SIG-M5 treated with dmso at 0.1 percent for 504 hours (cell line): ENCODE measurements around the gene FADS1.
A peak's percentile ranks its signal among the peaks of the same experiment; 100 is the strongest.

ENCODE experiments used
- DNase-seq: peaks from one replicate; lab custom pipeline; 2025; ENCODE audit not compliant: unreplicated experiment; lab: John Stamatoyannopoulos, UW

The FADS1 gene

DNA sequence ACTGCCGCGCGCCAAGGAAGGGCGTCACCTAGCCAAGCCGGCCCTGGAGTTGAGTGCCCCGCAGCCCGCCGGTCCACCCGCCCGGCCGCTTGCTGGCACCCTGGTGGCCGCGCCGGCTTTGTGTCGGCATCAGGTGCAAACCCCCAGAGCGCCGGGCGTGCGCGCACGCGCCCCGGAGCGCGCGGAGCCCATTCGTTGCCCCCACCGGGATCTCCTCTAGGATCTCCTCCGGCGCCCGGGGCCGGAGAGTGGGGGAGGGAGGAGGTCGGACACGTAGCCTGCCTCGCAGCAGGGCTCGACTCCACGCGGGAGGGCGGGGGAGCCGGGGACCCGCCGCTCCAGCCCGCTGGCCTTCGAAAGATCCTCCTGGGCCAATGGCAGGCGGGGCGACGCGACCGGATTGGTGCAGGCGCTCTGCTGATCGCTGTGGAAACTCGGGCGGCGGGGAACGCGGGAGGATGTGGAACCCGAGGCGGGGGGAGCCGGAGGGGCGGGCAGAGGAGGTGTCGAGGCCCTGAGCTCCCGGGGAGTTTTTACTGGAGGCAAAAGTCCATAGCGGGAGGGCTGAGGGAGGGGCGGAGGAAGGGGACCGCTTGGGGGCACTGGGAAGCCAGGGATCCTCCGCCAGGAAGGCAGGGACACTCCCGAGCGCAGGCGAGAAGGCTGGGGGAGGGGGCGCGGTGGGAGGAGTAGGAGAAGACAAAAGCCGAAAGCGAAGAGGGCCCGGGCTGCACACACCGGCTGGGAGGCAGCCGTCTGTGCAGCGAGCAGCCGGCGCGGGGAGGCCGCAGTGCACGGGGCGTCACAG, 11.0 kb upstream of the FADS1 start, which contains the start of gene FADS2:
TSS of gene FADS2 (plus strand) at position 730 of the 808 bp plus-strand sequence. CDS start 91 bp downstream, outside the sequence.
- peak; percentile 87 for DNase-seq

DNA sequence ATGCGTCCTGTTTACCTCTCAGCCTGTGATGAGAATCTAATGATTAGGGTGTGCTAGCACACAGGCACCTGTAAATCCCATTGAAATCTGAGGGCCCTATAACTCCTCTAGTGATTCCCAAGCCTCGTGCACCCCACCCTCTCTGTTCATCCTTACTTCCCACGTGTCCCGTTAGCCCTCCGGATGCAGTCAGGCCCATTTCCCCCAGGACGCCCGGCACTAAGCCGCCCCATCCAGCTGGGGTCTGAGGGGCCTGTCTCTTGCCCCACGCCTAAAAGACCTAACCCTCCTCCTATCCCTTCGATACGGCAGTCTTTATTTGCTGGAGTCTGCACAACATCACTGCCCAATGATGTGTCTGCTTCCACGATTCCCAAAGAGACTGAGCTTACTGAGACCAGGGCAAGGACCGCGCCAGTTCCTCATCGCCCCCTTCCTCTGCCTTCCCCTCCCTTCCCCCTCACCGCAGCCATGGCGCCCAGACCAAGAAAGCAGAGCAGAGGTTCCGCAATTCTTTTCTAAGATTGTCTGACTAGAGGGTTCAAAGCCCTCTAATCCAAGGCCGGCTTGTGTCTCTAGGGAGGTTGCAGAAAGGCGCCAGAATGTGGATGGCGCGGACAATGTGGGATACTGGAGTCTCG, 10.2 kb upstream of the FADS1 start:
- peak; percentile 47 for DNase-seq

DNA sequence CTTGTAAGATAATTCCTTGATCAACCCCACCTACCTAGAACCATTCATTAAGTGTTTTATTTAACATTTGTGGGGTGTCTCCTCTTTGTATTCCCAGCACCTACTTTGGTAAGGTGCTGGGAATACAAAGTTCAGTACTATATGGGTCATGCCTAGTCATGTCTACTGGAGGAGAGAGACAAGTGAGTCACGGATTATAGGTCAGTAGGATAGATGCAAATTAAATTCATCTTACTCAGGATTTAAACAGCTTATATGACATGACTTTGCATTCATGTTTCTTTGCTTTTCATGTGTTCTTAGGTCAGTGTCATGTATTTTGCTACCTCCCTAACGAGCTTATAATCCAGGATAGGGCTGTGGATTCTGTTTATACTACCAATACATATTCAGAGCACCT, 3.4 kb upstream of the FADS1 start:
- no peak for DNase-seq

GRCh38 chr11:61817471-61818202, 834 bp upstream of the FADS1 start:
- DNase-seq = no peak

GRCh38 chr11:61815790-61816735, 740 bp downstream of the FADS1 start:
- peak; percentile 48 for DNase-seq

- DNase-seq = peak; percentile 65
These were observed 1.6 kb downstream of the FADS1 start for GRCh38 chr11:61814958-61815789.

GRCh38 chr11:61814247-61814957, 2.4 kb downstream of the FADS1 start:
- no peak for DNase-seq

DNA sequence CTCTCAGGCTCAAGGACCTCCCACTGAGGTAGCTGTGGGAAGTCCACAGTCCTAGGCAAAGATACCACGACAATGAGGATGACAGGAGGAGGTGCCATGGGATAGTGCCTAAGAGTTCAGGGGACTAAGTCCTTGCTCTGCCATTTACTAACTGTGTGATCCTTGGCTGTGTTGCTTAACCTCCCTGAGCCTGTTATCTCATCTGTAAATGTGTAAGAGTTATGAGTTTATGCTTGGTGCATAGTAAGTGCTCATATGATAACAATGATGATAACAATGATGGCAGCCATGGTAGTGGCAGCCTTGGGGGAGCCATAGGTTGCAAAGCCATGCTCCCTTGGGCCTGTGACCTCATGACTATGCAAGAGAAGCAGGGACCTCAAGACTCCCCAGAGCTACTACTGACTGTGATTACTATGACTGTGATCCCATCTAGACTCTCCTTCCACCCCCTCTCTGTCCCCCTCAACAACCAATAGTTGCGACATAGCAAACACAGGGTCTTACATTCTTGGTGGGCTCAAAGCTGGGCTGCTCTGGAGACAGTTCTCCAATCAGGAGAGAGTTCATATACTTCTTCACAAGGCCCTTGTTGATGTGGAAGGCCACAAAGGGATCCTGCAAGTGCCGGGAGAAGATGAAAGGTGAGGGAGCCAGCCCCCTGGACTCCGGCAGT, 3.9 kb downstream of the FADS1 start:
- no peak for DNase-seq

- DNase-seq = no peak
These were observed 5.0 kb downstream of the FADS1 start for GRCh38 chr11:61811831-61812230.

DNA sequence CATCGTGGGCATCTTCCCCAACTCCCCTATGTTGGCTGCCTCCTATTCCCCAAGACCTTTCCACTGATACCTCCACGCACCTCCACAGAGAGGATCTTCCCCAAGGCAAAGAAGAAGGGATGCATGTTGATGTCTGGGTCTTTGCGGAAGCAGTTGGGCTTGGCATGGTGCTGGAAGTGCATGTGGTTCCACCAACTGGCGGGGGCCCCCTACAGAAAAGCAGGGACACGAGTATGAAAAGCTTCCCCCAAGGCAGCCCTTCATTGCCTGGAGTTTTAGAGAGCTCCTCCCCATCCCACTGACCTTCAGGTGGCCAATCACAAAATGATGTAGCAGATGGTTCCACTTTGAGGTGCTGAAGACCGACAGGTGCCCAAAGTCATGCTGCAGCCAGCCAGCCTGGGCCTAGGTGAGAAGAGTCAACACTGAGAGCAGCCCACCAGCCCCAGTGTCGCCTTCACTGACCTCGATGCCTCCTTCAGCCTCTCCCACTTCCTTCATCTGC, 6.1 kb downstream of the FADS1 start:
- no peak for DNase-seq

DNA sequence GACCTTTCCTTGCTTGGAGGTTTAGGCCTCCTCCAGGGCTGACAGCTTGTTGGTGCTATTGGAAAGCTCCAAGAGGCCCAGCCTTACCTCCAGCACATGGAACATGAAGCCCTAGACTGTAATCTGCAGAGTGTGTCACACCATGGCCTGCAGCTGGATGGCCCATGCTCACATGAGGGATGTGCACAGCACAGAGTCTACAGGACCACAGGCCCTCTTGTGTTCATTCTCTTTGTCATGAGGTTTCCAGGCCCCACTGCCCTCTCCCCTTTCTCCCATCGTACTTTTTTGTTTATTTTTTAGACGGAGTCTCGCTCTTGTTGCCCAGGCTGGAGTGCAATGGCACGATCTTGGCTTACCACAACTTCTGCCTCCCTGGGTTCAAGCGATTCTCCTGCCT, 10.0 kb downstream of the FADS1 start:
- no peak for DNase-seq

DNA sequence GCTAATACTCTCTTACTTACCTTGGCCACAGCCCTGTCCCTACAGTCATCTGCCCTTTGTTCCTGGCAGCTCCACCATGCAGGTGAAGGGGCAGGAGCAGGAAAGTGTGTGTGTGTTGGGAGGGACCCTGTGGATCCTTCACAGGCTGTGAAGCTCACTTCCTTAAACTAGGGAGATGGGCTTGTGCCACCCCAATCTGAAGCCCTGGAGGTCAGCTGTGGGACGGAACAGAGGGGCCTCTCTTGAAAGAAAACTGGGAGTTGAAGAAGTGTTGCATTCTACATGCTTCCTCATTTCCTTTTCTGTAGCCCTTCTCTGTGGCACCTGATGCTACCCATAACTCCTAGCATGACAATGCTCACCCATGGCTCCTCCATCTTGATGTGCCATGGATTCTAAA, 11.7 kb downstream of the FADS1 start:
- peak; percentile 51 for DNase-seq

- DNase-seq = no peak
These were observed 12.7 kb downstream of the FADS1 start for GRCh38 chr11:61803889-61804647.

- DNase-seq = no peak
These were observed 14.2 kb downstream of the FADS1 start for GRCh38 chr11:61802605-61803004.

GRCh38 chr11:61800331-61801281, 16.2 kb downstream of the FADS1 start:
- no peak for DNase-seq

GRCh38 chr11:61799665-61800284, 17.0 kb downstream of the FADS1 start:
- no peak for DNase-seq
